ENCODE data around the gene PACS1. TPM values are rescaled to one million over a fixed set of nuclear protein-coding genes. Genes with fewer than 3 reads are reported as not detected.
A peak's percentile ranks its signal among the peaks of the same experiment; 100 is the strongest.

PACS1 gene
- total and polyA plus RNA-seq, 2 donors (not counting 1 experiment from before 2014, with no cell fraction given), result 131 to 303 TPM

DNA sequence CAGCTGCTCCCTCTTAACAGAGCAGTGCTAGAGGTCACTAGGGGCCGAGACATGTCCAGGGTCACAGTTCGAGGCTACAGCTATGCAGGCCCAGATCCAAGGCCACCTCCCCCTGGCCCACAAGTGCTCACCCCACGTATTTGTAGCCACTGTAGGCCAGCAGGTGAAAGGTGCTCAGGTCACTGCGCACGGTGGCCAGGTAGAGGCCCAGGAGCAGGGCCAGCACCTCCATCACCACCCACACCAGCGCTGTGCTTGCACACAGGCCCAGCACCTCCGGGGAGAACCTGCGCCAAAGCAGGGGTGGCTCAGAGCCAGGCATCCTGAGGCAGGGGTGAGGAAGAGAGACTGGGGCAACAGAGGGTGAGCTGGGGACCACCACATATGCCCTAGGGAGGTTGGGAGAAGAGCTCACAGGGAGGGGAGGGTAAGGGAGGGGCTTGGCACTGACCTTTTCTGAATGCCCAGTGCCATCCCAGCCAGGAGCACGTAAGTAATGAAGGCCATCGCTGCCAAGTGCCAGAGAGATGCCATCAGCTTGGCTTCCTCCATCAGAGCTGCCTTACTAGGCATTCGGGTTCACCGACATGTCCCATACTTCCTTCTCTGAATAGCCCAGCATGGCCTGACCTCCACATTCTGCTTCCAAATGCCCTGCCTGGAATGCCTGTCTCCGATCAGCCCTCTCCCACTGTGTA lies 215.3 kb downstream of the PACS1 start:
- peaks cover 0 to 13% of the 10 kb centered on the region in 2 experiments for H3K36me3 ChIP-seq (replicated peaks in 1 of 2; ENCODE audit: control extremely low read depth in 1 of 2, control insufficient read depth in 1 of 2, extremely low read depth in 1 of 2, insufficient read depth in 2 of 2, low read length in 1 of 2)
- no peak for DNase-seq
- peaks cover 41% of the 10 kb centered on the region for H3K79me2 ChIP-seq (ENCODE audit: control insufficient read depth, insufficient read depth, low read length)
- peaks cover 26% of the 10 kb centered on the region for H4K20me1 ChIP-seq (ENCODE audit: control insufficient read depth, insufficient read depth, low read length, poor library complexity, severe bottlenecking)
- peaks cover 31 to 47% of the 10 kb centered on the region in 2 donors for H3K4me1 ChIP-seq (ENCODE audit: control insufficient read depth in 2 of 2, insufficient read depth in 2 of 2, low read length in 2 of 2)
- Mint-ChIP-seq H3K9me3 (ENCODE audit: insufficient read depth) (no peaks in the 10 kb centered on the region), H3K27ac (no peak overlapping the region), H3K27me3 (no peaks in the 10 kb centered on the region), H3K4me1 (peaks cover 47% of the 10 kb centered on the region), H3K4me3 (no peak overlapping the region)
- no peak for ATAC-seq (ENCODE audit: low read depth)
- H3K27me3 ChIP-seq (replicated peaks in 1 of 4; ENCODE audit: control extremely low read depth in 1 of 4, control insufficient read depth in 3 of 4, insufficient read depth in 4 of 4, low read length in 3 of 4), result peaks cover 0 to 4% (median under 1%) of the 10 kb centered on the region in 4 experiments
- POLR2A ChIA-PET, result no interaction called here
- no peak overlapping the region for H3K4me3 ChIP-seq (ENCODE audit: control extremely low read depth in 1 of 5, extremely low read depth in 1 of 5, insufficient read depth in 1 of 5, low read depth in 2 of 5, low read length in 4 of 5)
- no peak overlapping the region for H3K4me2 ChIP-seq (replicated peaks; ENCODE audit: low read depth, low read length, poor library complexity, severe bottlenecking)
- CTCF ChIA-PET, result interaction anchor here (2.4 to 3.2 kb wide), 2 partner anchors 27 to 62 kb away, joined by 9 to 19 read pairs; no protein-coding TSS in a partner anchor
- intact Hi-C loops (cut with micrococcal nuclease), result loop anchor here (5.0 kb wide), 1 partner anchor 87 kb away; the partner anchor contains the start of gene SLC29A2
- H2AFZ ChIP-seq (ENCODE audit: insufficient read depth, low read depth, low read length, poor library complexity, severe bottlenecking), result no peak overlapping the region
- no peaks in the 10 kb centered on the region for H3K9me3 ChIP-seq (ENCODE audit: control extremely low read depth in 1 of 3, control insufficient read depth in 2 of 3, insufficient read depth in 1 of 3, low read length in 2 of 3)
- no peak overlapping the region for H3K27ac ChIP-seq (ENCODE audit: low read length in 2 of 2)
- TF ChIP-seq, protein P1, sequence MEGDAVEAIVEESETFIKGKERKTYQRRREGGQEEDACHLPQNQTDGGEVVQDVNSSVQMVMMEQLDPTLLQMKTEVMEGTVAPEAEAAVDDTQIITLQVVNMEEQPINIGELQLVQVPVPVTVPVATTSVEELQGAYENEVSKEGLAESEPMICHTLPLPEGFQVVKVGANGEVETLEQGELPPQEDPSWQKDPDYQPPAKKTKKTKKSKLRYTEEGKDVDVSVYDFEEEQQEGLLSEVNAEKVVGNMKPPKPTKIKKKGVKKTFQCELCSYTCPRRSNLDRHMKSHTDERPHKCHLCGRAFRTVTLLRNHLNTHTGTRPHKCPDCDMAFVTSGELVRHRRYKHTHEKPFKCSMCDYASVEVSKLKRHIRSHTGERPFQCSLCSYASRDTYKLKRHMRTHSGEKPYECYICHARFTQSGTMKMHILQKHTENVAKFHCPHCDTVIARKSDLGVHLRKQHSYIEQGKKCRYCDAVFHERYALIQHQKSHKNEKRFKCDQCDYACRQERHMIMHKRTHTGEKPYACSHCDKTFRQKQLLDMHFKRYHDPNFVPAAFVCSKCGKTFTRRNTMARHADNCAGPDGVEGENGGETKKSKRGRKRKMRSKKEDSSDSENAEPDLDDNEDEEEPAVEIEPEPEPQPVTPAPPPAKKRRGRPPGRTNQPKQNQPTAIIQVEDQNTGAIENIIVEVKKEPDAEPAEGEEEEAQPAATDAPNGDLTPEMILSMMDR (IDR thresholded peaks at IDR 0.05), result no peak
- TF ChIP-seq EZH2 (IDR thresholded peaks at IDR 0.05; ENCODE audit: borderline replicate concordance, insufficient read depth, low read depth, low read length, poor library complexity, severe bottlenecking), result no peak
- no peak overlapping the region for H3K9ac ChIP-seq (ENCODE audit: low read length)
- WGBS (ENCODE audit: insufficient coverage), result 95% methylated on average over 8 of the region's 13 CpGs

DNA sequence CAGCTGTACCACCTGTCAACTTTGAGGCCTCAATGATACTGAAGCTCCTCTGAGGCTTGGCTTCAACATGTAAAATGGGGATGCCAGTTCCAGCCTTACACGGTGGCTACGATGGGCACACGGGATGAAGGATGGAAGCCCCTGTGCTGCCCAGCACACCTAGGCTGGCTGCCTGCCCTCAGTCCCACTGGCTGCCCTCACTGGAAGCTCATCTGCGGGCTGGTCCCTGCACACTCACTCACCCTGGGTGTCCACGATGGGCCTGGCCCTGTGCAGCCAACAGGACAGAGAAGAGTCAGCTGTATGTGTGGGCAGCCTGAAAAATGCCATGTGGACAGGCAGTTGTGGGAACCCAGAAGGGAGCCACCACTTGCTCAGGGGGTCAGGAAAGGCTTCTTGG lies 216.6 kb downstream of the PACS1 start:
- Histone ChIP-seq H3K9ac (ENCODE audit: low read length) (no peak overlapping the region), H3K4me3 (ENCODE audit: control extremely low read depth in 1 of 5, extremely low read depth in 1 of 5, insufficient read depth in 1 of 5, low read depth in 2 of 5, low read length in 4 of 5) (no peak overlapping the region), H3K36me3 (replicated peaks in 1 of 2; ENCODE audit: control extremely low read depth in 1 of 2, control insufficient read depth in 1 of 2, extremely low read depth in 1 of 2, insufficient read depth in 2 of 2, low read length in 1 of 2) (peaks cover 0 to 13% of the 10 kb centered on the region in 2 experiments), H3K4me2 (replicated peaks; ENCODE audit: low read depth, low read length, poor library complexity, severe bottlenecking) (no peak overlapping the region), H2AFZ (ENCODE audit: insufficient read depth, low read depth, low read length, poor library complexity, severe bottlenecking) (no peak overlapping the region), H3K4me1 (ENCODE audit: control insufficient read depth in 2 of 2, insufficient read depth in 2 of 2, low read length in 2 of 2) (peaks cover 36 to 49% of the 10 kb centered on the region in 2 donors), H3K27me3 (replicated peaks in 1 of 4; ENCODE audit: control extremely low read depth in 1 of 4, control insufficient read depth in 3 of 4, insufficient read depth in 4 of 4, low read length in 3 of 4) (peaks cover 0 to 13% (median 4%) of the 10 kb centered on the region in 4 experiments), H3K9me3 (ENCODE audit: control extremely low read depth in 1 of 3, control insufficient read depth in 2 of 3, insufficient read depth in 1 of 3, low read length in 2 of 3) (no peaks in the 10 kb centered on the region), H4K20me1 (ENCODE audit: control insufficient read depth, insufficient read depth, low read length, poor library complexity, severe bottlenecking) (peaks cover 26% of the 10 kb centered on the region), H3K27ac (ENCODE audit: low read length in 2 of 2) (no peak overlapping the region), H3K79me2 (ENCODE audit: control insufficient read depth, insufficient read depth, low read length) (peaks cover 35% of the 10 kb centered on the region)
- CTCF ChIA-PET, result interaction anchor here (0.5 to 1.0 kb wide), 3 partner anchors 16 to 209 kb away, joined by 3 read pairs; partner anchors contain the start of gene RAB1B
- TF ChIP-seq, protein P1 (IDR thresholded peaks at IDR 0.05), result no peak
- no peak for TF ChIP-seq EZH2 (IDR thresholded peaks at IDR 0.05; ENCODE audit: borderline replicate concordance, insufficient read depth, low read depth, low read length, poor library complexity, severe bottlenecking)
- intact Hi-C loops (cut with micrococcal nuclease), result loop anchor here (5.0 kb wide), 1 partner anchor 86 kb away; the partner anchor contains the start of gene SLC29A2
- H3K4me3 Mint-ChIP-seq, result peak overlapping the region; percentile 72
- DNase-seq, result peak; percentile 28
- 97% methylated on average over 5 of the region's 5 CpGs for WGBS (ENCODE audit: insufficient coverage)
- H3K27me3 Mint-ChIP-seq, result no peaks in the 10 kb centered on the region
- H3K27ac Mint-ChIP-seq, result no peak overlapping the region
- no peaks in the 10 kb centered on the region for H3K9me3 Mint-ChIP-seq (ENCODE audit: insufficient read depth)
- POLR2A ChIA-PET, result no interaction called here
- no peak for ATAC-seq (ENCODE audit: low read depth)
- H3K4me1 Mint-ChIP-seq, result peaks cover 44% of the 10 kb centered on the region
